HEK293 (cell line): Measurements from ENCODE around the gene CDC42BPA.

Source experiments
- CTCF ChIP-seq: fragments of 450-650 bp; formaldehyde crosslinking; IDR thresholded peaks from 2 replicates; pipeline ENCODE4 v1.5.1; 2016; ENCODE audit warnings: missing biosample characterization, missing genetic modification characterization
- OSR2 ChIP-seq: fragments of 450-650 bp; formaldehyde crosslinking; IDR thresholded peaks from 2 replicates; pipeline ENCODE4 v1.5.1; 2016; ENCODE audit warnings: missing biosample characterization, missing genetic modification characterization
- SP2 ChIP-seq: fragments of 450-650 bp; formaldehyde crosslinking; IDR thresholded peaks from 2 replicates; pipeline ENCODE4 v1.5.1; 2016; ENCODE audit warnings: missing biosample characterization, missing genetic modification characterization
- ZBTB1 ChIP-seq: fragments of 450-650 bp; formaldehyde crosslinking; IDR thresholded peaks from 2 replicates; pipeline ENCODE4 v1.5.1; 2016; ENCODE audit warnings: missing biosample characterization, missing genetic modification characterization
- ZFP41 ChIP-seq: fragments of 450-650 bp; formaldehyde crosslinking; IDR thresholded peaks from 2 replicates; pipeline ENCODE4 v1.5.1; 2016; ENCODE audit warnings: missing biosample characterization, missing genetic modification characterization, borderline replicate concordance
- ZNF121 ChIP-seq: fragments of 450-650 bp; formaldehyde crosslinking; IDR thresholded peaks from 2 replicates; pipeline ENCODE4 v1.5.1; 2016; ENCODE audit warnings: missing biosample characterization, missing genetic modification characterization
- ZNF18 ChIP-seq: fragments of 450-650 bp; formaldehyde crosslinking; IDR thresholded peaks from 2 replicates; pipeline ENCODE4 v1.5.1; 2016; ENCODE audit warnings: missing biosample characterization, missing genetic modification characterization
- ZNF274 ChIP-seq, 2 experiments: fragments of 200-500 bp in 1 of 2; fragments of 450-650 bp in 1 of 2; sonication (Bioruptor generic) in 1 of 2; formaldehyde crosslinking in 1 of 2; IDR thresholded peaks; 2 replicates each; pipeline versions ENCODE4 v1.5.1 to v1.6.1; 2014 to 2016; ENCODE audit warnings: borderline replicate concordance in 1 of 2, inconsistent platforms in 1 of 2, low read length in 1 of 2, missing biosample characterization in 1 of 2, missing genetic modification characterization in 1 of 2
- ZNF350 ChIP-seq: fragments of 450-650 bp; formaldehyde crosslinking; IDR thresholded peaks from 2 replicates; pipeline ENCODE4 v1.5.0; 2017; ENCODE audit warnings: missing biosample characterization, mild to moderate bottlenecking, missing genetic modification characterization
- ZNF530 ChIP-seq: fragments of 450-650 bp; formaldehyde crosslinking; IDR thresholded peaks from 2 replicates; pipeline ENCODE4 v1.5.1; 2016; ENCODE audit warnings: low read depth, missing biosample characterization, missing genetic modification characterization
- ZNF621 ChIP-seq: fragments of 450-650 bp; formaldehyde crosslinking; IDR thresholded peaks from 2 replicates; pipeline ENCODE4 v1.5.1; 2017; ENCODE audit warnings: missing biosample characterization, missing genetic modification characterization
- TF ChIP-seq, protein P1 (sequence below): fragments of 450-650 bp; formaldehyde crosslinking; IDR thresholded peaks from 2 replicates; pipeline ENCODE4 v1.5.1; 2017; ENCODE audit warnings: missing biosample characterization, missing genetic modification characterization

DNA sequence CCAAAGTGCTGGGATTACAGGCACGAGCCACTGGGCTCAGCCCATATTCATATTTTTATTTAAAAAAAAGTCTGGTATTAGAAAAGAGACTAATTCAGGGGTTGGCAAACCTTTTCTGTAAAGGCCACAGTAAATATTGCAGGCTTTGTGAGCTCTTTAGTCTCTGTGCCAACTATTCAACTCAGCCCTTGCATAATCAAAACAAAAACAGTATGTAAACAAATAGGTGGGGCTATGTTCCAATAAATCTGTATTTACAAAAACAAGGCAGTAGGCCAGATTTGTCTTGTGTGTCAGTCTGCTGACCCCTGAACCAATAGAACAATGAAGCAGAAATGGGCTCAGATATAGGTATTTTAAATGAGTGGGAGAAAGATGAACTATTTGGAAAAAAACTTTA lies 49.3 kb downstream of the CDC42BPA start:
- TF ChIP-seq CTCF (tag by site-specific recombination) (no peak), OSR2 (tag by site-specific recombination) (no peak), ZNF18 (tag by site-specific recombination) (no peak), ZBTB1 (tag by site-specific recombination) (no peak), ZNF621 (tag by site-specific recombination) (no peak), ZNF121 (tag by site-specific recombination) (no peak), SP2 (tag by site-specific recombination) (no peak), ZNF274 (IDR thresholded peaks at IDR 0.05; ENCODE audit: low read length) (no peak), ZNF274 (tag by site-specific recombination; IDR thresholded peaks at IDR 0.05; ENCODE audit: borderline replicate concordance) (no peak), ZFP41 (no peak), ZNF530 (tag by site-specific recombination) (no peak), ZNF350 (tag by site-specific recombination) (no peak)
- TF ChIP-seq, protein P1, sequence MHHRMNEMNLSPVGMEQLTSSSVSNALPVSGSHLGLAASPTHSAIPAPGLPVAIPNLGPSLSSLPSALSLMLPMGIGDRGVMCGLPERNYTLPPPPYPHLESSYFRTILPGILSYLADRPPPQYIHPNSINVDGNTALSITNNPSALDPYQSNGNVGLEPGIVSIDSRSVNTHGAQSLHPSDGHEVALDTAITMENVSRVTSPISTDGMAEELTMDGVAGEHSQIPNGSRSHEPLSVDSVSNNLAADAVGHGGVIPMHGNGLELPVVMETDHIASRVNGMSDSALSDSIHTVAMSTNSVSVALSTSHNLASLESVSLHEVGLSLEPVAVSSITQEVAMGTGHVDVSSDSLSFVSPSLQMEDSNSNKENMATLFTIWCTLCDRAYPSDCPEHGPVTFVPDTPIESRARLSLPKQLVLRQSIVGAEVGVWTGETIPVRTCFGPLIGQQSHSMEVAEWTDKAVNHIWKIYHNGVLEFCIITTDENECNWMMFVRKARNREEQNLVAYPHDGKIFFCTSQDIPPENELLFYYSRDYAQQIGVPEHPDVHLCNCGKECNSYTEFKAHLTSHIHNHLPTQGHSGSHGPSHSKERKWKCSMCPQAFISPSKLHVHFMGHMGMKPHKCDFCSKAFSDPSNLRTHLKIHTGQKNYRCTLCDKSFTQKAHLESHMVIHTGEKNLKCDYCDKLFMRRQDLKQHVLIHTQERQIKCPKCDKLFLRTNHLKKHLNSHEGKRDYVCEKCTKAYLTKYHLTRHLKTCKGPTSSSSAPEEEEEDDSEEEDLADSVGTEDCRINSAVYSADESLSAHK (tag by site-specific recombination): no peak
